DND-41 (cell line): ENCODE measurements around the gene KRTAP9-1.

Source experiments
- EZH2 ChIP-seq: IDR thresholded peaks from 3 replicates; pipeline ENCODE4 v1.6.1; 2012; ENCODE audit warnings: borderline replicate concordance, low read depth, mild to moderate bottlenecking, moderate library complexity, low read length, inconsistent platforms; ENCODE audit not compliant: severe bottlenecking
- TF ChIP-seq, protein P1 (sequence below): IDR thresholded peaks from 2 replicates; pipeline ENCODE4 v1.5.1; 2012; ENCODE audit warnings: borderline replicate concordance, low read length, moderate library complexity, mild to moderate bottlenecking; ENCODE audit not compliant: poor library complexity, severe bottlenecking; ENCODE audit errors: extremely low read depth

DNA sequence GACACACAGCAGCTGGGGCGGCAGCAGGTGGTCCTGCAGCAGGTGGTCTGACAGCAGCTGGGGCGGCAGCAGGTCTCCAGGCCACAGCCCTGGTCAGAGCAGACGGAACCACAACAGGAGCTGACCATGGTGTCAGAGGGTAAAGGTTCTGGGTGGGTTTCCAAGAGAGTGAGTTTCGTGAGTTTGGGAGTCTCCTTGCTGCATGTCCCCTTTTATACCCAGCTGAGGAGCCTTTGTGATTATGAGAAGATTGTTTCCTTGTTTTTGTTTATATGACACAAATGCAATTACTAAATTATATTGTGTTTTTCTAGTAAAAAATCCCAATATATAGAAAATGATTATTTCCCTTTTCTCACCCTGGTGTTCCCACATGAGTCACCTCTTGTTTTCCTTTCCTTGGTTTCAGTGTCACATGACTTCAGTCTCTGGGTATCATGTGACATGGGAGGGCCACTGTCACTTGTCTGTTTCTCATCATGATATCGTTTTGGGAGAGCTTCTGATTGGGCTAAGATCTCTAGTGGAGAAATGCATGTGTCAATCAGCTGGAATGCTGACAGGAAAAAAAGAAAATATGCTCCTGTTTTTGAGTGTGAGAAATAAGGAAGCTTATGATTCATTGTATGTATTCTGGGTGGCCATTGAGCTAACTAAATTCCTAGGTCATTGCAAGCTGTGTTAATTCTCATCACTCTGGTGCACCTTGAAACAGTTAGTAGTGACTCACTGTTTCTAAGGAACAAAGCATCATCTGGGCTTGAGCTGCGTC, 49.1 kb upstream of the KRTAP9-1 start, which contains the start of gene KRTAP4-6:
- TF ChIP-seq, protein P1, sequence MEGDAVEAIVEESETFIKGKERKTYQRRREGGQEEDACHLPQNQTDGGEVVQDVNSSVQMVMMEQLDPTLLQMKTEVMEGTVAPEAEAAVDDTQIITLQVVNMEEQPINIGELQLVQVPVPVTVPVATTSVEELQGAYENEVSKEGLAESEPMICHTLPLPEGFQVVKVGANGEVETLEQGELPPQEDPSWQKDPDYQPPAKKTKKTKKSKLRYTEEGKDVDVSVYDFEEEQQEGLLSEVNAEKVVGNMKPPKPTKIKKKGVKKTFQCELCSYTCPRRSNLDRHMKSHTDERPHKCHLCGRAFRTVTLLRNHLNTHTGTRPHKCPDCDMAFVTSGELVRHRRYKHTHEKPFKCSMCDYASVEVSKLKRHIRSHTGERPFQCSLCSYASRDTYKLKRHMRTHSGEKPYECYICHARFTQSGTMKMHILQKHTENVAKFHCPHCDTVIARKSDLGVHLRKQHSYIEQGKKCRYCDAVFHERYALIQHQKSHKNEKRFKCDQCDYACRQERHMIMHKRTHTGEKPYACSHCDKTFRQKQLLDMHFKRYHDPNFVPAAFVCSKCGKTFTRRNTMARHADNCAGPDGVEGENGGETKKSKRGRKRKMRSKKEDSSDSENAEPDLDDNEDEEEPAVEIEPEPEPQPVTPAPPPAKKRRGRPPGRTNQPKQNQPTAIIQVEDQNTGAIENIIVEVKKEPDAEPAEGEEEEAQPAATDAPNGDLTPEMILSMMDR, result no peak
- TF ChIP-seq EZH2, result no peak
